ENCODE results near the gene SDF4. TPM values are rescaled to one million over a fixed set of nuclear protein-coding genes. Genes with fewer than 3 reads are reported as not detected.
A peak's percentile ranks its signal among the peaks of the same experiment; 100 is the strongest.

Gene SDF4
- total and polyA plus RNA-seq, 2 of the 13 experiments (the other 11 are each of a cell fraction or from before 2014, with no cell fraction given), result 80.8 to 107 TPM

DNA sequence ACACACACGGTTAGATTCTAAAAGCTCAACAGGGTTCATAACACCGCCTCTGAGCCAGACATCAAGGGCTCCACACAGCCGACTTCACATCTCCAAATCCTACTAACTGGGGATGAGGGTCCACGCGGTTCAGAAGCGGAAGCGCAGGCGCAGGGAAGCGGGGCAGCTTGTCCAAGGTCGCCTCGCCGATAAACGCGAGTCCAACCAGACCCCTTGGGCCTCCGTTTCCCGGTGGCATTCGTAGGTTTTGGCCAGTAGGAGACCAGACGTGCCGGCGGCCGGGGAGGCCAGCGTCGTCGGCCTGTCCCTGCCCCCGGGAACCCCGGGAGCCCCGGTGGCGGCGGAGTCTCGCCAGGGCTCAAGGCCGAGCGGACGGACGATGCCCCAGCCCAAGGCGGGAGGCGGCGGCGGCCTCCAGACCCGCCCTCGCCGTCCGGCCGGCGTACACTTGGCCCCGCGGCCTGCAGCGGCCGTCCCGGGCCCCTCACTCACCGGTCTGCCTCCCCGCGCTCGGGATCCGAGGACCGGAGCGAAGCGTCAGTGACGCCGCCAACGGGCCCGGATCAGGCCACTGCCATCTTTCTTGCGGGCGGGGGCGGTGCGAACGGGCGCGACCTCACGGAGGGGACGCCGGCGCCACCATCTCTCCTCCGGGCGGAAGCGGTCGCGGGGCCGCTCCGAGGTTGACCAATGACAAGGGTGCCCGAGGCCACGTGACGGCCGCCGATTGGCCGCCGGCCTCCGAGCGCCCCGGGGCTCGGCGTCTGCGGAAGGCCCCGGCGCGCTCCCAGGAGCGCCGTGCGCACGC is at the start of gene SDF4 (continued):
- TF ChIP-seq ZNF781 (CRISPR knock-in tag; IDR thresholded peaks at IDR 0.05; ENCODE audit: borderline replicate concordance, not compliant biosample characterization), result peak; percentile 10
- no peak for TF ChIP-seq ZBTB10 (CRISPR knock-in tag; IDR thresholded peaks at IDR 0.05; ENCODE audit: borderline replicate concordance)
- TF ChIP-seq, protein P1, sequence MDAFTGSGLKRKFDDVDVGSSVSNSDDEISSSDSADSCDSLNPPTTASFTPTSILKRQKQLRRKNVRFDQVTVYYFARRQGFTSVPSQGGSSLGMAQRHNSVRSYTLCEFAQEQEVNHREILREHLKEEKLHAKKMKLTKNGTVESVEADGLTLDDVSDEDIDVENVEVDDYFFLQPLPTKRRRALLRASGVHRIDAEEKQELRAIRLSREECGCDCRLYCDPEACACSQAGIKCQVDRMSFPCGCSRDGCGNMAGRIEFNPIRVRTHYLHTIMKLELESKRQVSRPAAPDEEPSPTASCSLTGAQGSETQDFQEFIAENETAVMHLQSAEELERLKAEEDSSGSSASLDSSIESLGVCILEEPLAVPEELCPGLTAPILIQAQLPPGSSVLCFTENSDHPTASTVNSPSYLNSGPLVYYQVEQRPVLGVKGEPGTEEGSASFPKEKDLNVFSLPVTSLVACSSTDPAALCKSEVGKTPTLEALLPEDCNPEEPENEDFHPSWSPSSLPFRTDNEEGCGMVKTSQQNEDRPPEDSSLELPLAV (CRISPR knock-in tag; conservative IDR thresholded peaks at IDR 0.05; ENCODE audit: low read depth), result no peak
- TF ChIP-seq, protein P2, sequence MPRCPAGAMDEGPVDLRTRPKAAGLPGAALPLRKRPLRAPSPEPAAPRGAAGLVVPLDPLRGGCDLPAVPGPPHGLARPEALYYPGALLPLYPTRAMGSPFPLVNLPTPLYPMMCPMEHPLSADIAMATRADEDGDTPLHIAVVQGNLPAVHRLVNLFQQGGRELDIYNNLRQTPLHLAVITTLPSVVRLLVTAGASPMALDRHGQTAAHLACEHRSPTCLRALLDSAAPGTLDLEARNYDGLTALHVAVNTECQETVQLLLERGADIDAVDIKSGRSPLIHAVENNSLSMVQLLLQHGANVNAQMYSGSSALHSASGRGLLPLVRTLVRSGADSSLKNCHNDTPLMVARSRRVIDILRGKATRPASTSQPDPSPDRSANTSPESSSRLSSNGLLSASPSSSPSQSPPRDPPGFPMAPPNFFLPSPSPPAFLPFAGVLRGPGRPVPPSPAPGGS (CRISPR knock-in tag; IDR thresholded peaks at IDR 0.05), result peak; percentile 33; the same call in 1 of the 2 replicates
- no peak for TF ChIP-seq MATR3 (CRISPR knock-in tag; IDR thresholded peaks at IDR 0.05)
- TF ChIP-seq ETV5 (CRISPR knock-in tag; IDR thresholded peaks at IDR 0.05; ENCODE audit: borderline replicate concordance), result peak; percentile 54
- TF ChIP-seq ZNF775 (CRISPR knock-in tag; IDR thresholded peaks at IDR 0.05; ENCODE audit: borderline replicate concordance), result no peak; the same call in 1 of the 2 replicates
- TF ChIP-seq ZNF782 (CRISPR knock-in tag; IDR thresholded peaks at IDR 0.05; ENCODE audit: borderline replicate concordance), result 0 out of 2 replicates have a peak, but pooled peaks have one; percentile 68
- TF ChIP-seq ZNF557 (CRISPR knock-in tag; IDR thresholded peaks at IDR 0.05), result no peak
- TF ChIP-seq ZNF766 (CRISPR knock-in tag; IDR thresholded peaks at IDR 0.05; ENCODE audit: borderline replicate concordance), result no peak
- TF ChIP-seq ZNF780A (CRISPR knock-in tag; IDR thresholded peaks at IDR 0.05), result no peak
- 0 out of 2 replicates have a peak, but pooled peaks have one; percentile 20 for TF ChIP-seq ZNF773 (CRISPR knock-in tag; IDR thresholded peaks at IDR 0.05; ENCODE audit: borderline replicate concordance)
- TF ChIP-seq ZNF124 (CRISPR knock-in tag; IDR thresholded peaks at IDR 0.05), result 0 out of 2 replicates have a peak, but pooled peaks have one; percentile 61
- TF ChIP-seq ZNF776 (CRISPR knock-in tag; IDR thresholded peaks at IDR 0.05), result no peak; the same call in 1 of the 2 replicates
- no peak for TF ChIP-seq EZH2 (conservative IDR thresholded peaks at IDR 0.05; ENCODE audit: low read depth, low read length)
- TF ChIP-seq, protein P3, sequence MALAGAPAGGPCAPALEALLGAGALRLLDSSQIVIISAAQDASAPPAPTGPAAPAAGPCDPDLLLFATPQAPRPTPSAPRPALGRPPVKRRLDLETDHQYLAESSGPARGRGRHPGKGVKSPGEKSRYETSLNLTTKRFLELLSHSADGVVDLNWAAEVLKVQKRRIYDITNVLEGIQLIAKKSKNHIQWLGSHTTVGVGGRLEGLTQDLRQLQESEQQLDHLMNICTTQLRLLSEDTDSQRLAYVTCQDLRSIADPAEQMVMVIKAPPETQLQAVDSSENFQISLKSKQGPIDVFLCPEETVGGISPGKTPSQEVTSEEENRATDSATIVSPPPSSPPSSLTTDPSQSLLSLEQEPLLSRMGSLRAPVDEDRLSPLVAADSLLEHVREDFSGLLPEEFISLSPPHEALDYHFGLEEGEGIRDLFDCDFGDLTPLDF (CRISPR knock-in tag; IDR thresholded peaks at IDR 0.05), result peak; percentile 57; the same call in 1 of the 2 replicates
- no peak for TF ChIP-seq RFX1 (IDR thresholded peaks at IDR 0.05)
- TF ChIP-seq TARDBP (CRISPR knock-in tag; IDR thresholded peaks at IDR 0.05), result peak; percentile 44; the same call in 1 of the 2 replicates
- TF ChIP-seq, protein P4, sequence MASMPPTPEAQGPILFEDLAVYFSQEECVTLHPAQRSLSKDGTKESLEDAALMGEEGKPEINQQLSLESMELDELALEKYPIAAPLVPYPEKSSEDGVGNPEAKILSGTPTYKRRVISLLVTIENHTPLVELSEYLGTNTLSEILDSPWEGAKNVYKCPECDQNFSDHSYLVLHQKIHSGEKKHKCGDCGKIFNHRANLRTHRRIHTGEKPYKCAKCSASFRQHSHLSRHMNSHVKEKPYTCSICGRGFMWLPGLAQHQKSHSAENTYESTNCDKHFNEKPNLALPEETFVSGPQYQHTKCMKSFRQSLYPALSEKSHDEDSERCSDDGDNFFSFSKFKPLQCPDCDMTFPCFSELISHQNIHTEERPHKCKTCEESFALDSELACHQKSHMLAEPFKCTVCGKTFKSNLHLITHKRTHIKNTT (CRISPR knock-in tag; IDR thresholded peaks at IDR 0.05), result no peak
